NCI-H2171 treated with DMSO at 0.1 percent for 48 hours (cell line): ENCODE measurements around the gene GPALPP1.
"Not testable (repeated sequence)": the region's sequence is repeated elsewhere in the genome, so short reads cannot be mapped to it uniquely, and the experiment has no call there.

Experiments used
- DNase-seq: peaks from one replicate; lab custom pipeline; 2025; lab: John Stamatoyannopoulos, UW

Gene GPALPP1

GRCh38 chr13:44989071-44989889, at the start of gene GPALPP1, which contains the start of gene NUFIP1:
Gene GPALPP1 (plus strand): TSS chr13:44989538. CDS start chr13:44989655, 117 bp downstream.
Gene NUFIP1 (minus strand): TSS chr13:44989471. CDS start chr13:44989436, 35 bp downstream.
- DNase-seq = peak; percentile 87

- not testable (repeated sequence) for DNase-seq
Measured at GRCh38 chr13:44943411-44943810, 45.9 kb upstream of the GPALPP1 start.

GRCh38 chr13:44951184-44951583, 38.2 kb upstream of the GPALPP1 start:
- no peak for DNase-seq

- no peak for DNase-seq
Measured at GRCh38 chr13:44952671-44953070, 36.7 kb upstream of the GPALPP1 start.

GRCh38 chr13:44954224-44954623, 35.1 kb upstream of the GPALPP1 start:
- DNase-seq = no peak

GRCh38 chr13:44955406-44955805, 33.9 kb upstream of the GPALPP1 start:
- no peak for DNase-seq

- no peak for DNase-seq
Measured at GRCh38 chr13:44961997-44962396, 27.3 kb upstream of the GPALPP1 start.

- no peak for DNase-seq
Measured at GRCh38 chr13:44967704-44968433, 21.5 kb upstream of the GPALPP1 start.

- DNase-seq = no peak
Measured at GRCh38 chr13:44968434-44968815, 20.9 kb upstream of the GPALPP1 start.

GRCh38 chr13:44969551-44970484, 19.5 kb upstream of the GPALPP1 start:
- peak; percentile 54 for DNase-seq

- DNase-seq = no peak
Measured at GRCh38 chr13:44971656-44972595, 17.4 kb upstream of the GPALPP1 start.

GRCh38 chr13:44972956-44973581, 16.3 kb upstream of the GPALPP1 start:
- peak; percentile 2 for DNase-seq

GRCh38 chr13:44974056-44974793, 15.1 kb upstream of the GPALPP1 start:
- DNase-seq = no peak

GRCh38 chr13:44976196-44976595, 13.1 kb upstream of the GPALPP1 start:
- no peak for DNase-seq

- DNase-seq = no peak
Measured at GRCh38 chr13:44976949-44977583, 12.3 kb upstream of the GPALPP1 start.

- DNase-seq = no peak
Measured at GRCh38 chr13:44978328-44978727, 11.0 kb upstream of the GPALPP1 start.

- no peak for DNase-seq
Measured at GRCh38 chr13:44989941-44990340, 603 bp downstream of the GPALPP1 start.

- DNase-seq = no peak
Measured at GRCh38 chr13:45003417-45003816, 14.1 kb downstream of the GPALPP1 start.

- no peak for DNase-seq
Measured at GRCh38 chr13:45004096-45004495, 14.8 kb downstream of the GPALPP1 start.
